Limb (tissue), 2 donors: ENCODE results near the gene OR13A1.
"Not testable (repeated sequence)": the region's sequence is repeated elsewhere in the genome, so short reads cannot be mapped to it uniquely, and the experiment has no call there.

ENCODE experiments used
- DNase-seq, 2 donors: peaks; one replicate each; pipeline ENCODE4 v3.0.0-alpha.2; 2016; ENCODE audit errors: extremely low spot score in 2 of 2

Gene OR13A1, protein sequence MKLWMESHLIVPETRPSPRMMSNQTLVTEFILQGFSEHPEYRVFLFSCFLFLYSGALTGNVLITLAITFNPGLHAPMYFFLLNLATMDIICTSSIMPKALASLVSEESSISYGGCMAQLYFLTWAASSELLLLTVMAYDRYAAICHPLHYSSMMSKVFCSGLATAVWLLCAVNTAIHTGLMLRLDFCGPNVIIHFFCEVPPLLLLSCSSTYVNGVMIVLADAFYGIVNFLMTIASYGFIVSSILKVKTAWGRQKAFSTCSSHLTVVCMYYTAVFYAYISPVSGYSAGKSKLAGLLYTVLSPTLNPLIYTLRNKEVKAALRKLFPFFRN

GRCh38 chr10:45315508-45315907 is at the start of gene OR13A1:
TSS of gene OR13A1 (minus strand) at chr10:45315608. CDS start at chr10:45304422, 11,186 bp downstream.
- no peak for DNase-seq

GRCh38 chr10:45361983-45362799 is 46.8 kb upstream of the OR13A1 start:
- DNase-seq = not testable (repeated sequence)

- DNase-seq = not testable (repeated sequence)
Observed at GRCh38 chr10:45358961-45359360, 43.6 kb upstream of the OR13A1 start.

DNA sequence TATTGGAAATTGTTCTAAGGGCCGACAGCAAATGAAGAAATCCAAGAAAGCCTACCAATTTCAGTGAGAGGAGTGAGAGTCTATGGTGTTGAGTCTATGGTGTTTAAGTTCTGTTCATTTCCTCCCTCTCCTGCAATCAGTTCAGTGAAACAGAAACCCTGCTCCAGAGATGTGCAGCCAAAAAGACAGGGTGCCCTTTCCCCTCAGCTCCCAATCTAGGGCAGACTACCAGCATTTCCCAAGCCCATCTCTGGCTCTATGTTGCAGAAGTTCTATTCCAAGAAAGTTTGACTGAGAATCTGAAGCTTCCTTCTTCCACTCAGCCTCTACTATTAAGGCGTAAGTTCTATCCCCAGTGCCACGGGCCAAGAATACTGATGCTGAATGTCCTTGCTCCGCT is 40.1 kb upstream of the OR13A1 start:
- DNase-seq = no peak

GRCh38 chr10:45354261-45354660 is 38.9 kb upstream of the OR13A1 start:
- no peak for DNase-seq

- no peak for DNase-seq
Observed at GRCh38 chr10:45353186-45353585, 37.8 kb upstream of the OR13A1 start.

DNA sequence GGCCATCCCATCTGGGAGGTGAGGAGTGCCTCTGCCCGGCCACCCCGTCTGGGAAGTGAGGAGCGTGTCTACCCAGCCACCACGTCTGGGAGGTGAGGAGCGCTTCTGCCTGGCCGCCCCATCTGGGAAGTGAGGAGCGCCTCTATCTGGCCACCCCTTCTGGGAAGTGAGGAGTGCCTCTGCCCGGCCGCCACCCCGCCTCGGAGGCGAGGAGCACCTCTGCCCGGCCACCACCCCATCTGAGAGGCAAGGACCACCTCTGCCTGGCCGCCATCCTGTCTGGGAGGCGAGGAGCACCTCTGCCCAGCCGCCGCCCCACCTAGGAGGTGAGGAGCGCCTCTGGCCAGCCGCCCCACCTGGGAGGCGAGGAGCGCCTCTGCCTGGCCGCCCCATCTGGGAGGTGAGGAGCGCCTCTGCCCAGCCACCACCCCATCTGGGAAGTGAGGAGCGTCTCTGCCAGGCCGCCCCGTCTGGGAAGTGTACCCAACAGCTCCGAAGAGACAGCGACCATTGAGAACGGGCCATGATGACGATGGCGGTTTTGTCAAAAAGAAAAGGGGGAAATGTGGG is 32.9 kb upstream of the OR13A1 start:
- DNase-seq = not testable (repeated sequence)

- DNase-seq = not testable (repeated sequence)
Observed at GRCh38 chr10:45347464-45347863, 32.1 kb upstream of the OR13A1 start.

GRCh38 chr10:45346652-45347335 is 31.4 kb upstream of the OR13A1 start:
- DNase-seq = not testable (repeated sequence)

DNA sequence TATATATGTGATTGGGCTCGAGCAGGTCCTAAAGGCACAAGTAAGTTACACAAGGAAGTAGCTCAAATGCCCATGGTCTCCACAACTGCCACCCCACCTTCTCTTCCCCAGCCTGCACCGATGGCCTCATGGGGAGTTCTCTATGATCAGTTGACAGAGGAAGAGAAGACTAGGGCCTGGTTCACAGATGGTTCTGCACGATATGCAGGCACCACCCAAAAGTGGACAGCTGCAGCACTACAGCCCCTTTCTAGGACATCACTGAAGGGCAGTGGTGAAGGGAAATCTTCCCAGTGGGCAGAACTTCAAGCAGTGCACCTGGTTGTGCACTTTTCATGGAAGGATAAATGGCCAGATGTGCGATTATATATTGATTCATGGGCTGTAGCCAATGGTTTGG is 25.0 kb upstream of the OR13A1 start:
- DNase-seq = not testable (repeated sequence)

DNA sequence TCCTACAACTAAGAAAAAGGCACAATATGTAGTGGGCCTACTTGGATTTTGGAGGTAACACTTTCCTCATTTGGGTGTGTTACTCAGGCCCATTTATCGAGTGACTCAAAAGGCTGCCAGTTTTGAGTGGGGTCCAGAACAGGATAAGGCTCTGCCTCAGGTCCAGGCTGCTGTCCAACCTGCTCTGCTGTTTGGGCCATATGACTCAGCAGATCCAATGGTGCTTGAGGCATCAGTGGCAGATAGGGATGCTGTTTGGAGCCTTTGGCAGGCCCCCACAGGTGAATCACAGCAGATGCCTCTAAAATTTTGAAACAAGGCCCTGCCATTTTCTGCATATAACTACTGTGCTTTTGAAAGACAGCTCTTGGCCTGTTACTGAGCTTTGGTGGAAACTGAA is 24.5 kb upstream of the OR13A1 start:
- no peak for DNase-seq

DNA sequence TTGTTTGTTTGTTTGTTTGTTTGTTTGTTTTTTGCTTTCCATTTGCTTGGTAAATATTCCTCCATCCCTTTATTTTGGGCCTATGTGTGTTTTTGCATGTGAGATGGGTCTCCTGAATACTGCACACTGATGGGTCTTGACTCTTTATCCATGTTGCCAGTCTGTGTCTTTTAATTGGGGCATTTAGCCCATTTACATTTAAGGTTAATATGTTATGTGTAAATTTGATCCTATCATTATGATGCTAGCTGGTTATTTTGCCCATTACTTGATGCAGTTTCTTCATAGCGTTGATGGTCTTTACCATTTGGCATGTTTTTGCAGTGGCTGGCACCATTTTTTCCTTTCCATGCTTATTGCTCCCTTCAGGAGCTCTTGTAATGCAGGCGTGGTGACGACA is 16.4 kb upstream of the OR13A1 start:
- not testable (repeated sequence) for DNase-seq

GRCh38 chr10:45326864-45327263 is 11.5 kb upstream of the OR13A1 start:
- not testable (repeated sequence) for DNase-seq

DNA sequence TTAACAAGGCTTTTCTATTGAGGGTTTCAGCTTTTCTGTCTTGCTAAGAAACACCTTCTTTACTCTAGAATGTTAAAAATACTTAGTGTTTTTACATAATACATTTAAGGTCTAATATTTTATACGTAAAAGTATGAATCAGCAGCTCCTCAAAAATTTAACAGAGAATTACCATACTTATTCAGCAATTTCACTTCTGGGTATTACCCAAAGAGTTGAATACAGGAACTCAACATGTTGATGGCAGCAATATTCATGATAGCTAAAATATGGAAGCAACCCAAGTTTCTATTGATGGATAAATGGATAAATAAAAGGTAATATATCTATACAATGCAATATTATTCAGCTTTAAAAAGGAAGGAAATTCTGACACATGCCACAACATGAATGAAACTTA is 9.7 kb upstream of the OR13A1 start:
- no peak for DNase-seq

DNA sequence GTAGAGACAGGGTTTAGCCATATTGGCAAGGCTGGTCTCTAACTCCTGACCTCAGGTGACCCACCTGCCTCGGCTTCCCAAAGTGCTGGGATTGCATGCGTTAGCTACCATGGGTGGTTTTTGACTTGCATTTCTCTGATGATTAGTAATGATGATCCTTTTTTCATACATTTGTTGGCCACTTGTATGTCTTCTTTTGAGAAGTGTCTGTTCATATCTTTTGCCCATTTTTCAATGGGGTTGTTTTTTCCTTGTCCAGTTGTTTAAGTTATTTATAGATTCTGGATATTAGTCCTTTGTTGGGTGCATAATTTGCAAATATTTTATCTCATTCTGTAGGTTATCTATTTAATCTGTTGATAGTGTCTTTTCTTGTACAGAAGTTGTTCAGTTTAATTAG is 4.3 kb upstream of the OR13A1 start:
- no peak for DNase-seq

GRCh38 chr10:45313264-45313873 is 2.0 kb downstream of the OR13A1 start:
- DNase-seq = no peak

GRCh38 chr10:45308707-45309106 is 6.7 kb downstream of the OR13A1 start:
- no peak for DNase-seq

DNA sequence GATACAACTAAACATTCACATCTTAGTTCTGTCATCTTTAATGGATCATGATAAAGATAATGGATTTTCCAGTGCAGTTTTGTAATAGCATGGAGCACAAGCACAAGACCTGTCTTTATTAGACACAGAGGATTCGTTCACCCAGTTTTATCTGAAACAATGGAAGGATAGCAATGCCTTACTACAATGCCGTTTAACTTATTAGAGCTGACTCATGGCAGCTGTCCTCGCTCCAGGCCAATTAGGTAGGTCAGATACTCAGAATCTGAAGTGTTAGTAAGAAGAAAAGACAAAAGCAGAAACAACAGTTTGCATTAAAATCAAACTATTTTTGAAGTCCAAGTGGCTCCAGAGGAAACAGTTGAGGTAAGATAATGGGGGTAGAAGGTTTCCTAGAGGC is 12.8 kb downstream of the OR13A1 start:
- no peak for DNase-seq

DNA sequence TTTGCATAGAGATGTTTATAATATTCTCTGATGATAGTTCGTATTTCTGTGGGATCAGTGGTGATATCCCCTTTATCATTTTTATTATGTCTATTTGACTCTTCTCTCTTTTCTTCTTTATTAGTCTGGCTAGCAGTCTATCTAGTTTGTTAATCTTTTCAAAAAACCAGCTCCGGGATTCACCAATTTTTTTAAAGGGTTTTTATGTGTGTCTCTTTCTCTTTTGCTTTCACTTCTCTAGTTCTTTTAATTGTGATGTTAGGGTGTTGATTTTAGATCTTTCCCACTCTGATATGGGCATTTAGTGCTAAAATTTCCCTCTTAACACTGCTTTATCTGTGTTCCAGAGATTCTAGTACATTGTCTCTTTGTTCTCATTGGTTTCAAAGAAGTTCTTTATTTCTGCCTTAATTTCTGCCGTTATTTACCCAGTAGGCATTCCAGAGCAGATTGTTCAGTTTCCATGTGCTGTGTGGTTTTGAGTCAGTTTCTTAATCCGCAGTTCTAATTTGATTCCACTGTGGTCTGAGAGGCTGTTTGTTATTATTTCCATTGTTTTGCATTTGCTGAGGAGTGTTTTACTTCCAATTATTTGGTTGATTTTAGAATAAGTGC is 17.0 kb downstream of the OR13A1 start:
- DNase-seq = not testable (repeated sequence)

GRCh38 chr10:45294681-45295080 is 20.7 kb downstream of the OR13A1 start:
- DNase-seq = no peak

- DNase-seq = no peak
Observed at GRCh38 chr10:45286980-45287379, 28.4 kb downstream of the OR13A1 start.
